Spleen (tissue), 11 donors: Measurements from ENCODE around the gene KCNH4. TPM values are rescaled to one million over a fixed set of nuclear protein-coding genes. Genes with fewer than 3 reads are reported as not detected.

Experiments
- DNase-seq: peaks from one replicate; pipeline ENCODE4 v3.0.0-alpha.2; 2020
- H3K27ac ChIP-seq, 8 donors: fragments of 200-600 bp; sonication (generic) in 7 of 8; 1 replicate in 4 of 8; 2 replicates in 4 of 8; pipeline versions ENCODE4 v1.5.0 to v1.8.0; 2016 to 2021; ENCODE audit warnings: inconsistent platforms in 4 of 8, mild to moderate bottlenecking in 4 of 8, moderate library complexity in 1 of 8
- H3K27me3 ChIP-seq, 7 donors: fragments of 200-600 bp; sonication (generic) in 6 of 7; replicated peaks in 1 of 7; 1 replicate in 4 of 7; 2 replicates in 3 of 7; pipeline versions ENCODE4 v1.5.0 to v1.8.0; 2016 to 2021; ENCODE audit warnings: inconsistent platforms in 3 of 7, mild to moderate bottlenecking in 1 of 7
- H3K36me3 ChIP-seq, 6 donors: fragments of 200-600 bp; sonication (generic) in 5 of 6; 1 replicate in 4 of 6; 2 replicates in 2 of 6; pipeline versions ENCODE4 v1.5.0 to v1.8.0; 2016 to 2021; ENCODE audit warnings: inconsistent platforms in 2 of 6
- H3K4me1 ChIP-seq, 6 donors: fragments of 200-600 bp; sonication (generic) in 5 of 6; 1 replicate in 3 of 6; 2 replicates in 3 of 6; pipeline versions ENCODE4 v1.5.0 to v1.8.0; 2016 to 2021; ENCODE audit warnings: inconsistent platforms in 3 of 6
- H3K4me3 ChIP-seq, 8 donors: fragments of 200-600 bp; sonication (generic) in 7 of 8; 1 replicate in 4 of 8; 2 replicates in 4 of 8; pipeline versions ENCODE4 v1.5.0 to v1.8.0; 2016 to 2021; ENCODE audit warnings: inconsistent platforms in 4 of 8, mild to moderate bottlenecking in 4 of 8, moderate library complexity in 2 of 8
- H3K9me3 ChIP-seq, 8 donors: fragments of 200-600 bp; sonication (generic) in 7 of 8; 1 replicate in 4 of 8; 2 replicates in 4 of 8; pipeline versions ENCODE4 v1.5.0 to v1.8.0; 2016 to 2021; ENCODE audit warnings: inconsistent platforms in 4 of 8
- POLR2A ChIP-seq, 3 donors: fragments of 450-650 bp; IDR thresholded peaks; one replicate each; pipeline ENCODE4 v1.5.1; 2017; ENCODE audit warnings: antibody characterized with exemption in 3 of 3, mild to moderate bottlenecking in 1 of 3
- POLR2AphosphoS5 ChIP-seq, 3 donors: sonication (generic); formaldehyde crosslinking; IDR thresholded peaks; one replicate each; pipeline ENCODE4 v1.5.1; 2017; ENCODE audit warnings: antibody characterized with exemption in 3 of 3
- WGBS, 5 donors: extraction: QIAGEN DNeasy Blood & Tissue Kit in 3 of 5; methylation state at CpG; one replicate each; pipeline versions ENCODE4 v1.1.5 to v1.1.7; 2013 to 2018; 5-methylcytosine and 5-hydroxymethylcytosine counted together
- intact Hi-C: fragments of 100-400 bp; cut with DNase I; formaldehyde crosslinking; loops from one replicate; pipeline ENCODE4 v1.15.0; 2023; ENCODE audit warnings: low total_unique reads
- polyA plus RNA-seq, 3 donors: library from polyadenylated mRNA; stranded (reverse); fragments of 200-250 nt; gene quantifications; one replicate each; pipeline ENCODE4 v1.2.1, GENCODE V29; 2013
- total RNA-seq, 7 donors: library from RNA; depleted of rRNA in 3 of 7; stranded (reverse); fragments of >200 nt in 3 of 7; fragmentation: NEBNext Ultra II Directional in 4 of 7; extraction: Animal tissue kit (Norgen Biotek cat#: 25700) in 4 of 7; gene quantifications; one replicate each; pipeline versions ENCODE4 v1.1.0 to v1.2.1, GENCODE V29; 2016 to 2021
- TF ChIP-seq, protein P1 (sequence below), 11 experiments: fragments of 200-600 bp in 7 of 11; fragments of 450-650 bp in 4 of 11; sonication (generic) in 4 of 11; IDR thresholded peaks in 8 of 11; conservative IDR thresholded peaks in 3 of 11; 1 replicate in 7 of 11; 2 replicates in 4 of 11; pipeline versions ENCODE4 v1.4.0 to v1.8.0; 2016 to 2021; ENCODE audit warnings: antibody characterized with exemption in 11 of 11, inconsistent platforms in 4 of 11, mild to moderate bottlenecking in 1 of 11
- donor health status: healthy with polysubstance abuse.
- donor health status: DM: no; HTN: no; CAD: no; lungs with moderate emphysema.
- donor health status: DM: no; HTN: no; CAD: no.
- donor health status: Bipolar disorder and iron deficiency.
- donor health status: healthy.
- donor health status: DM: no; HTN: no; CAD: no.
- donor health status: DM: yes; HTN: yes; CAD: no.

The KCNH4 gene
- total and polyA plus RNA-seq, 10 donors = 0.14 to 0.52 (median 0.24) TPM

DNA sequence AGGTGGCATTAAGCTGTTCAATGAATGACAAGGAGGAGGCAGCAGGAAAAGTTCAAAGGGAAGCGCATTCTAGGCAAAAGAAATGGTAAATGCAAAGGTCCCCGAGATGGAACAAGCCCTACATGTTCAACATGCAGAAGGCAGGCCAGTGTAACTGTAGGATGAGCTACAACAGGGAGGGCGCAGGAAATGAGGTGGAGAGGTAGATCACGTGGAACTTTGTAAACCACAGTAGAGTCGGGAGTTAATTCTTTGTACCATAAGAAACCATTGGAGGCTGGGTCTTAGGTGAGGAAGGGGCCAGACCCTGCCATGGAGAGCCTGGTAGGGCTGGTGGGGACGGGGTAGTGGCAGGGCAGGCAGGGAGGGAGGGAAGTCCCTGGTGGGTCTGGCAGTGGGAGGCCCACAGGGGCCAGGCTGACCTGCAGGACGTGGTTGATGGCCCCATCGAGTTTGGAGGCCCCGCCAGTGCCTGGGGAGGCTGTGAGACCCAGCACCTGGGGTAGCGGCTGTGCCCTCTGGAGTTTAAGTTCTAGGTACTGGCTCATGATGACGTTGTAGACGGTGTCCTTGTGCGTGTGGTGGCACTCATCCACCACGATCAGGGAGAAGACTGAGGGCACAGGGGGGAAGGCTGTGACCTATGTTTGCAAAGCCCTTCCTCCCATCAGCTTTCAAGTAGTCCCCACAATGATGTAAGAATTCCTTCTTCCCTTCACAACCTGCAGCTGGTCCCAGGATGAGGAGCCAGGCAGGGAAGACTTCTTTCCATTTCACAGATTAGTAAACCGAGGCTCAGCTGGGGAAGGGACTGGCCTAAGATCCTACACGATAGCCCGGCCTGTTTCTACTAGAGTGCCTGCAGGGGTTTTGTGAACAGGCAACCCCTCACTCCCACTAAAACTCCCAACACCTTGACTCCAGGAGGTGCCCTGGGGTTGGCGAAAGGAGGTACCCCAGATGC is 70.4 kb downstream of the KCNH4 start:
- TF ChIP-seq POLR2AphosphoS5 (IDR thresholded peaks at IDR 0.05) = no peak
- no peak for TF ChIP-seq POLR2A (IDR thresholded peaks at IDR 0.05)
- TF ChIP-seq, protein P1, sequence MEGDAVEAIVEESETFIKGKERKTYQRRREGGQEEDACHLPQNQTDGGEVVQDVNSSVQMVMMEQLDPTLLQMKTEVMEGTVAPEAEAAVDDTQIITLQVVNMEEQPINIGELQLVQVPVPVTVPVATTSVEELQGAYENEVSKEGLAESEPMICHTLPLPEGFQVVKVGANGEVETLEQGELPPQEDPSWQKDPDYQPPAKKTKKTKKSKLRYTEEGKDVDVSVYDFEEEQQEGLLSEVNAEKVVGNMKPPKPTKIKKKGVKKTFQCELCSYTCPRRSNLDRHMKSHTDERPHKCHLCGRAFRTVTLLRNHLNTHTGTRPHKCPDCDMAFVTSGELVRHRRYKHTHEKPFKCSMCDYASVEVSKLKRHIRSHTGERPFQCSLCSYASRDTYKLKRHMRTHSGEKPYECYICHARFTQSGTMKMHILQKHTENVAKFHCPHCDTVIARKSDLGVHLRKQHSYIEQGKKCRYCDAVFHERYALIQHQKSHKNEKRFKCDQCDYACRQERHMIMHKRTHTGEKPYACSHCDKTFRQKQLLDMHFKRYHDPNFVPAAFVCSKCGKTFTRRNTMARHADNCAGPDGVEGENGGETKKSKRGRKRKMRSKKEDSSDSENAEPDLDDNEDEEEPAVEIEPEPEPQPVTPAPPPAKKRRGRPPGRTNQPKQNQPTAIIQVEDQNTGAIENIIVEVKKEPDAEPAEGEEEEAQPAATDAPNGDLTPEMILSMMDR (IDR thresholded peaks at IDR 0.05 in 8 of 11, conservative IDR thresholded peaks at IDR 0.05 in 3 of 11) = no peak
- peaks cover 11 to 61% (median 43%) of the 10 kb centered on the region in 6 donors for H3K4me1 ChIP-seq
- intact Hi-C loops = loop anchor here (10.0 kb wide), 1 partner anchor 74 kb away; the partner anchor contains the start of genes HCRT and KCNH4
- 81 to 93% (median 85%) methylated on average over 18 of the region's 18 CpGs for WGBS, 5 donors
- no peaks in the 10 kb centered on the region for H3K9me3 ChIP-seq
- peak overlapping the region in 1 of 8 donors; percentile 77 for H3K4me3 ChIP-seq
- H3K36me3 ChIP-seq = peaks cover 0 to 79% (median 8%) of the 10 kb centered on the region in 6 donors
- no peaks in the 10 kb centered on the region for H3K27me3 ChIP-seq
- peak overlapping the region in 4 of 8 donors; percentile 91 to 96 (median 94) for H3K27ac ChIP-seq
- DNase-seq = no peak

DNA sequence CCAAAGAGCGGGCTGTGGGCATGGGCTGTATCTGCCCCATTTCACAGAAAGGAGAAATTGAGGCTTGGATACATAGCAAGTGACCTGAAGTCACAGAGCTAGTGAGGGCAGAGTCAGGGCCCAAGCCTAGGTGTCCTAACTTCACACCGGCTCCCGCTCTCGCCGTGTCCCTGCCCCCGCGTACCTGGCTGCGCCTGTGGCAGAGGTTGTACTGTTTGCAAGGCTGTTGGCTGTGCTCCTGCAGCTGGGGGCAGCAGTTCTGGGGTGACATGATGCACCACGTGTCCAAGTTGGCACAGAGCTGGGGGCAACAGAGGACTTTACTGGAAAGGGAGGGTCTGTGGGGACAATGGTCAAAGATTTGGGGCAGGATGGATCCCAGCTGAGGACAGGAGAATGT is 71.9 kb downstream of the KCNH4 start:
- TF ChIP-seq POLR2A (IDR thresholded peaks at IDR 0.05) = no peak
- intact Hi-C loops = no loop called here
- peak overlapping the region in 1 of 8 donors; percentile 55 for H3K27ac ChIP-seq
- no peak overlapping the region for H3K4me3 ChIP-seq
- 83 to 98% (median 94%) methylated on average over 9 of the region's 9 CpGs for WGBS, 5 donors
- no peaks in the 10 kb centered on the region for H3K9me3 ChIP-seq
- DNase-seq = no peak
- no peaks in the 10 kb centered on the region for H3K27me3 ChIP-seq
- peaks cover 0 to 79% (median 17%) of the 10 kb centered on the region in 6 donors for H3K36me3 ChIP-seq
- H3K4me1 ChIP-seq = peaks cover 11 to 58% (median 40%) of the 10 kb centered on the region in 6 donors

DNA sequence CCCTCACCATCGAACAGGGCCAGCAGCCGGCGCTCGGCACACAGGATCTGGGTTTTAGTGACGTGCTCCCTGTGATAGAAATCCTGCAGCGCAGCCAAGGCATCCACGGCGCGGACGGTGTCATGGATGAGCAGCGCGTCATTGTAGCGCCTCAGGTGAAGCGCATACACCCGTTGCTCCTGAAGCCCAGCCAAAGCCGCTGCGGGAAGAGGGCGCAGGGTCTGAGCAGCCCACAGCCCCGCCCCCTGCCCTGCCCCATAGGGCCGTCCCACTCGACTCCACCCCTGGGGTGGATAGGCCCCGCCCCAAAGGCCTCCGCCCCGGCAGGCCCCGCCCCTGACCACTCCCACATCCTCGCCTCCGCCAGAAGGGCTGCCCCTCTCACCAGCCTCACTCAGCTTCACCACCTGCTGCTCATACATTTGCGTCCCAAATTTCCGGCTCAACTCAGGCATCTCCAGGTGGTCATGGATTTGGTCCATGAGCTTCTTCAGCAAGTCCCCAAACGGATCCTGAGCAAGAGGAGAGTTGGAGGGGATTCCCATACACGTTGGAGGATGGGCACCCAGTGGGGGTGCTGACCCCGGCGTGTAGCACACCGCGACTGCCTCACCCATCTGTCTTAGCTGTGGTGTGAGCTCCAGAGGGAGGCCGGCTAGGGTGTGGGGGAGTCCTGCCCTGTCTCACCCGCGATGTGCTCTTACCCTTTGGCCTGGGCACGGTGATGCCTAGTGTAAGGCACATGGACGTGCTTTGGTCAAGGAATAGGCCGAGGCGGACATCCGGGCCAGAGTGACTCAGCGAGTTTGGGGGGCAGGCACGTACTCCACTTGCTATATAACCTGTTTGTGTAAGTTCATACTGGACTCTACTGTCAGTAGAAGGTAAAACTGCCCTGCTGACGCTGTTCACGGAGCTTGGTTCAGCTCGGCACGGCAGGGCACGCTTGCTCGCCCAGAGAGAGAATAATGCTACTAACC is 73.1 kb downstream of the KCNH4 start:
- TF ChIP-seq POLR2AphosphoS5 (IDR thresholded peaks at IDR 0.05) = peak; percentile 6 to 61 (median 42)
- TF ChIP-seq POLR2A (IDR thresholded peaks at IDR 0.05) = no peak
- TF ChIP-seq, protein P1 (IDR thresholded peaks at IDR 0.05 in 8 of 11, conservative IDR thresholded peaks at IDR 0.05 in 3 of 11) = peak in 1 of 11 experiments; percentile 20
- WGBS, 5 donors = 38 to 55% (median 51%) methylated on average over 33 to 51 of the region's 51 CpGs
- peaks cover 11 to 47% (median 32%) of the 10 kb centered on the region in 6 donors for H3K4me1 ChIP-seq
- peak overlapping the region in 6 of 8 donors; percentile 0 to 67 (median 25) for H3K4me3 ChIP-seq
- H3K27me3 ChIP-seq = no peaks in the 10 kb centered on the region
- H3K9me3 ChIP-seq = no peaks in the 10 kb centered on the region
- H3K27ac ChIP-seq = peak overlapping the region in 2 of 8 donors; percentile 14 to 55
- intact Hi-C loops = no loop called here
- DNase-seq = peak; percentile 96
- H3K36me3 ChIP-seq = peaks cover 0 to 82% (median 24%) of the 10 kb centered on the region in 6 donors

DNA sequence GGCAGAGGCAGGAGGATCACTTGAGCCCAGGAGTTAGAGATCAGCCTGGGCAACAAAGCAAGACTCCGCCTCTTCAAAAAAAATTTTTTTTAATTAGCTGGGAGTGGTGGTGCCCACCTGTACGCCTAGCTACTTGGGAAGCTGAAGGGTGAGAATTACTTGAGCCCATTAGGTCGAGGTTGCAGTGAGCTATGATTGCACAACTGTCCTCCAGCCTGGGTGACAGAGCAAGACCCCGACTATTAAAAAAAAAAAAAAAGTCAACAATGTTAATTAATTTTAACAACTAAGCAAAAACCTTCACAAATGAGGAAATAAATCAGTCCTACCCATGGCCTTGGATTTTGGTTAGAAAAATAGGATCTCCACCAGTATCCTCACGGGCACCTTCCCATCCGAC is 73.8 kb downstream of the KCNH4 start:
- intact Hi-C loops = no loop called here
- peaks cover 0 to 87% (median 24%) of the 10 kb centered on the region in 6 donors for H3K36me3 ChIP-seq

More for the DNA sequence above, 73.8 kb downstream of the KCNH4 start:
- Histone ChIP-seq H3K4me3 (peak overlapping the region in 5 of 8 donors; percentile 0 to 67 (median 26)), H3K27me3 (no peaks in the 10 kb centered on the region), H3K4me1 (peaks cover 11 to 41% (median 28%) of the 10 kb centered on the region in 6 donors), H3K9me3 (no peaks in the 10 kb centered on the region), H3K27ac (peak overlapping the region in 2 of 8 donors; percentile 14 to 39)
- WGBS, 5 donors = 62 to 72% (median 66%) methylated on average over 6 of the region's 6 CpGs
- TF ChIP-seq POLR2A (IDR thresholded peaks at IDR 0.05) = no peak
- no peak for TF ChIP-seq POLR2AphosphoS5 (IDR thresholded peaks at IDR 0.05)
- no peak for DNase-seq

Other genes starting within 250 kb of the KCNH4 start
- gene CNP, start 214.3 kb downstream of the KCNH4 start, total RNA-seq = 10 to 100 TPM; 29.2 to 49.8 (median 44.2) TPM
- 10 to 100 TPM; 22.3 to 41.6 (median 25.9) TPM for gene CNP, start 214.3 kb downstream of the KCNH4 start, polyA plus RNA-seq
- gene DNAJC7, start 163.7 kb downstream of the KCNH4 start, total RNA-seq = 100 to 1,000 TPM in 1 of 7 donors, 10 to 100 TPM in 6; 60.6 to 108 (median 90.4) TPM
- 10 to 100 TPM; 68.5 to 75.7 (median 71.6) TPM for gene DNAJC7, start 163.7 kb downstream of the KCNH4 start, polyA plus RNA-seq
- 10 to 100 TPM; 20.7 to 38.8 (median 25.2) TPM for gene NKIRAS2, start 161.1 kb downstream of the KCNH4 start, total RNA-seq
- gene NKIRAS2, start 161.1 kb downstream of the KCNH4 start, polyA plus RNA-seq = 10 to 100 TPM; 11.3 to 20.3 (median 12.4) TPM
- 1 to 10 TPM in 2 of 7 donors, under 1 TPM in 5; 0.43 to 1.6 (median 0.85) TPM for gene C17orf113, start 130.5 kb downstream of the KCNH4 start, total RNA-seq
- gene C17orf113, start 130.5 kb downstream of the KCNH4 start, polyA plus RNA-seq = under 1 TPM; 0.35 to 0.51 (median 0.43) TPM
- gene ZNF385C, start 82.7 kb downstream of the KCNH4 start, total RNA-seq = under 1 TPM in 5 of 7 donors, not detected in 2; 0.17 to 0.60 (median 0.44) TPM
- gene ZNF385C, start 82.7 kb downstream of the KCNH4 start, polyA plus RNA-seq = under 1 TPM; 0.26 to 0.46 (median 0.38) TPM
- 10 to 100 TPM; 23.0 to 30.9 (median 25.5) TPM for gene DHX58, start 68.4 kb downstream of the KCNH4 start, total RNA-seq
- 10 to 100 TPM; 20.9 to 41.2 (median 38.1) TPM for gene DHX58, start 68.4 kb downstream of the KCNH4 start, polyA plus RNA-seq
- 10 to 100 TPM; 37.8 to 51.5 (median 47.1) TPM for gene KAT2A, start 59.8 kb downstream of the KCNH4 start, total RNA-seq
- gene KAT2A, start 59.8 kb downstream of the KCNH4 start, polyA plus RNA-seq = 100 to 1,000 TPM; 101 to 168 (median 145) TPM
- under 1 TPM in 1 of 7 donors, not detected in 6; 0.19 TPM for gene HSPB9, start 58.3 kb downstream of the KCNH4 start, total RNA-seq
- under 1 TPM; 0.11 to 0.17 (median 0.16) TPM for gene HSPB9, start 58.3 kb downstream of the KCNH4 start, polyA plus RNA-seq
- 100 to 1,000 TPM; 120 to 181 (median 148) TPM for gene RAB5C, start 26.2 kb downstream of the KCNH4 start, total RNA-seq
- 100 to 1,000 TPM in 1 of 3 donors, 10 to 100 TPM in 2; 70.0 to 152 (median 89.2) TPM for gene RAB5C, start 26.2 kb downstream of the KCNH4 start, polyA plus RNA-seq
- not detected for gene HCRT, start 4.3 kb upstream of the KCNH4 start, total RNA-seq
- gene HCRT, start 4.3 kb upstream of the KCNH4 start, polyA plus RNA-seq = not detected
- gene GHDC, start 13.4 kb upstream of the KCNH4 start, total RNA-seq = 100 to 1,000 TPM in 3 of 7 donors, 10 to 100 TPM in 4; 29.4 to 122 (median 58.0) TPM
- gene GHDC, start 13.4 kb upstream of the KCNH4 start, polyA plus RNA-seq = 10 to 100 TPM; 22.0 to 33.1 (median 26.1) TPM
- 100 to 1,000 TPM in 5 of 7 donors, 10 to 100 TPM in 2; 90.2 to 171 (median 103) TPM for gene STAT5B, start 95.2 kb upstream of the KCNH4 start, total RNA-seq
- 10 to 100 TPM; 26.4 to 34.7 (median 26.4) TPM for gene STAT5B, start 95.2 kb upstream of the KCNH4 start, polyA plus RNA-seq
- 100 to 1,000 TPM in 1 of 7 donors, 10 to 100 TPM in 6; 63.7 to 131 (median 76.5) TPM for gene STAT5A, start 107.4 kb upstream of the KCNH4 start, total RNA-seq
- 10 to 100 TPM; 22.7 to 42.3 (median 28.4) TPM for gene STAT5A, start 107.4 kb upstream of the KCNH4 start, polyA plus RNA-seq
- gene STAT3, start 207.3 kb upstream of the KCNH4 start, total RNA-seq = 100 to 1,000 TPM; 229 to 326 (median 266) TPM
- gene STAT3, start 207.3 kb upstream of the KCNH4 start, polyA plus RNA-seq = 10 to 100 TPM; 18.3 to 49.8 (median 24.1) TPM
- gene CAVIN1, start 242.1 kb upstream of the KCNH4 start, total RNA-seq = 100 to 1,000 TPM; 129 to 224 (median 150) TPM
- 100 to 1,000 TPM in 1 of 3 donors, 10 to 100 TPM in 2; 25.3 to 129 (median 34.7) TPM for gene CAVIN1, start 242.1 kb upstream of the KCNH4 start, polyA plus RNA-seq